PC-3 (cell line): ENCODE data around the gene PITRM1. TPM values are rescaled to one million over a fixed set of nuclear protein-coding genes. Genes with fewer than 3 reads are reported as not detected.

Experiments used
- ATAC-seq: fragments of 200-7000 bp; cut with Tn5 transposase; 2 replicates; pipeline ENCODE4 v1.9.1; 2020; ENCODE audit warnings: mild to moderate bottlenecking, moderate library complexity
- BruUV-seq: library from RNA; stranded (reverse); fragments of 400-500 nt; replicated peaks from 2 replicates; lab custom pipeline; 2021; lab: Mats Ljungman, UMichigan
- CTCF ChIA-PET: fragments of 300-600 bp; sonication (Branson Sonifier 250); formaldehyde crosslinking; loops from one replicate; lab custom pipeline; 2022; ENCODE audit warnings: antibody characterized with exemption; lab: Charles Lee
- POLR2A ChIA-PET: fragments of 300-600 bp; sonication (Branson Sonifier 250); formaldehyde crosslinking; loops from one replicate; lab custom pipeline; 2022; ENCODE audit warnings: antibody characterized with exemption; ENCODE audit not compliant: unreplicated experiment; lab: Charles Lee
- DNase-seq: peaks from one replicate; pipeline ENCODE4 v3.0.0-alpha.2; 2015
- H2AFZ ChIP-seq: fragments of 300-600 bp; sonication (generic); 2 replicates; pipeline ENCODE4 v1.6.0; 2016; ENCODE audit warnings: antibody characterized with exemption, low read length
- H3F3A ChIP-seq: fragments of 300-600 bp; sonication (generic); one replicate; pipeline ENCODE4 v1.6.0; 2017; ENCODE audit warnings: antibody characterized with exemption, low read length, control low read depth, mild to moderate bottlenecking; ENCODE audit not compliant: unreplicated experiment
- H3K27ac ChIP-seq: fragments of 300-600 bp; sonication (generic); 2 replicates; pipeline ENCODE4 v1.5.1; 2016; ENCODE audit warnings: mild to moderate bottlenecking, low read length
- H3K27me3 ChIP-seq: fragments of 300-600 bp; sonication (generic); 2 replicates; pipeline ENCODE4 v1.6.1; 2016; ENCODE audit warnings: low read length, mixed read lengths
- H3K36me3 ChIP-seq: fragments of 300-600 bp; sonication (generic); 2 replicates; pipeline ENCODE4 v1.6.1; 2016; ENCODE audit warnings: low read depth, mixed run types, low read length, mixed read lengths
- H3K4me1 ChIP-seq: fragments of 300-600 bp; sonication (generic); 2 replicates; pipeline ENCODE4 v1.5.1; 2016; ENCODE audit warnings: low read length; ENCODE audit not compliant: insufficient read depth
- H3K4me2 ChIP-seq: fragments of 300-600 bp; sonication (generic); 2 replicates; pipeline ENCODE4 v1.6.0; 2016; ENCODE audit warnings: low read length
- H3K4me3 ChIP-seq: fragments of 300-600 bp; sonication (generic); 2 replicates; pipeline ENCODE4 v1.5.1; 2016; ENCODE audit warnings: mild to moderate bottlenecking, low read length, mixed read lengths
- H3K79me2 ChIP-seq: fragments of 300-600 bp; sonication (generic); 2 replicates; pipeline ENCODE4 v1.6.1; 2017; ENCODE audit warnings: low read length, mixed read lengths
- H3K9ac ChIP-seq: fragments of 300-600 bp; sonication (generic); 2 replicates; pipeline ENCODE4 v1.6.0; 2016; ENCODE audit warnings: mild to moderate bottlenecking, low read length
- H3K9me2 ChIP-seq: fragments of 300-600 bp; sonication (generic); replicated peaks from 2 replicates; pipeline ENCODE4 v1.6.1; 2016; ENCODE audit warnings: mixed run types, low read length, mixed read lengths
- H3K9me3 ChIP-seq: fragments of 300-600 bp; sonication (generic); 2 replicates; pipeline ENCODE4 v1.6.1; 2016; ENCODE audit warnings: low read length, mixed read lengths
- H4K20me1 ChIP-seq: fragments of 300-600 bp; sonication (generic); 2 replicates; pipeline ENCODE4 v1.6.1; 2016; ENCODE audit warnings: low read length, mixed read lengths
- CTCF ChIP-seq: fragments of 300-600 bp; sonication (generic); conservative IDR thresholded peaks from 2 replicates; pipeline ENCODE4 v1.5.1; 2017; ENCODE audit warnings: antibody characterized with exemption, low read depth, mild to moderate bottlenecking, low read length
- EZH2 ChIP-seq: fragments of 300-600 bp; sonication (generic); IDR thresholded peaks from one replicate; pipeline ENCODE4 v1.6.1; 2017; ENCODE audit warnings: antibody characterized with exemption, mild to moderate bottlenecking, low read length; ENCODE audit not compliant: unreplicated experiment
- EZH2phosphoT487 ChIP-seq: fragments of 300-600 bp; sonication (generic); IDR thresholded peaks from 2 replicates; pipeline ENCODE4 v1.6.1; 2018; ENCODE audit warnings: mild to moderate bottlenecking, antibody characterized with exemption, low read length, borderline replicate concordance
- intact Hi-C: fragments of 100-400 bp; cut with micrococcal nuclease; formaldehyde crosslinking; loops from 2 replicates; pipeline ENCODE4 v1.9.0; 2023
- total RNA-seq: library from RNA; depleted of rRNA; stranded (reverse); fragments of >200 nt; gene quantifications from 2 replicates; pipeline ENCODE4 v1.2.3, GENCODE V29; 2014

The PITRM1 gene
- total RNA-seq, 1 experiment from 2014 or later: 73.2 TPM

- TF ChIP-seq CTCF: no peak
- no peak for TF ChIP-seq EZH2
- TF ChIP-seq EZH2phosphoT487: no peak
- ATAC-seq (no peak), DNase-seq (no peak)
- Histone ChIP-seq H4K20me1 (no peaks in the 10 kb centered on the region), H3K36me3 (no peaks in the 10 kb centered on the region; the same call in none of the 2 replicates), H3K79me2 (no peaks in the 10 kb centered on the region), H3K4me2 (no peak overlapping the region), H2AFZ (no peak overlapping the region), H3K9me3 (no peaks in the 10 kb centered on the region), H3K4me1 (no peaks in the 10 kb centered on the region), H3K27me3 (no peaks in the 10 kb centered on the region), H3K4me3 (no peak overlapping the region), H3K9me2 (no peaks in the 10 kb centered on the region), H3F3A (no peaks in the 10 kb centered on the region), H3K9ac (no peak overlapping the region), H3K27ac (no peak overlapping the region)
- POLR2A ChIA-PET: no interaction called here
- intact Hi-C loops: no loop called here
- no TSS peak for BruUV-seq
- CTCF ChIA-PET: no interaction called here
Observed at GRCh38 chr10:3108575-3109105, 63.9 kb downstream of the PITRM1 start.

- Histone ChIP-seq H3K27me3 (no peaks in the 10 kb centered on the region), H3F3A (no peaks in the 10 kb centered on the region), H3K36me3 (no peaks in the 10 kb centered on the region; the same call in none of the 2 replicates), H3K79me2 (no peaks in the 10 kb centered on the region), H3K4me3 (no peak overlapping the region), H4K20me1 (no peaks in the 10 kb centered on the region), H3K9me3 (no peaks in the 10 kb centered on the region), H3K9me2 (no peaks in the 10 kb centered on the region), H3K4me1 (no peaks in the 10 kb centered on the region), H3K9ac (no peak overlapping the region), H3K4me2 (no peak overlapping the region), H3K27ac (no peak overlapping the region), H2AFZ (no peak overlapping the region)
- no peak for DNase-seq
- TF ChIP-seq EZH2phosphoT487 (no peak), EZH2 (no peak), CTCF (no peak)
- ChIA-PET POLR2A (no interaction called here), CTCF (no interaction called here)
- intact Hi-C loops: no loop called here
- BruUV-seq: no TSS peak
- ATAC-seq: no peak
Observed at GRCh38 chr10:3108033-3108432, 64.5 kb downstream of the PITRM1 start.

GRCh38 chr10:3107426-3107961 lies 65.1 kb downstream of the PITRM1 start:
- H3K9me2 ChIP-seq: no peaks in the 10 kb centered on the region
- H2AFZ ChIP-seq: no peak overlapping the region
- no peaks in the 10 kb centered on the region for H3K4me1 ChIP-seq
- ChIA-PET CTCF (no interaction called here), POLR2A (no interaction called here)
- H3K36me3 ChIP-seq: no peaks in the 10 kb centered on the region; the same call in none of the 2 replicates
- H3F3A ChIP-seq: no peaks in the 10 kb centered on the region
- BruUV-seq: no TSS peak
- no peak overlapping the region for H3K4me2 ChIP-seq
- H3K4me3 ChIP-seq: no peak overlapping the region
- DNase-seq (no peak), ATAC-seq (no peak)
- H3K27me3 ChIP-seq: no peaks in the 10 kb centered on the region
- no peak overlapping the region for H3K27ac ChIP-seq
- intact Hi-C loops: no loop called here
- no peaks in the 10 kb centered on the region for H3K9me3 ChIP-seq
- H3K9ac ChIP-seq: no peak overlapping the region
- TF ChIP-seq EZH2 (no peak), CTCF (no peak), EZH2phosphoT487 (no peak)
- H4K20me1 ChIP-seq: no peaks in the 10 kb centered on the region
- H3K79me2 ChIP-seq: no peaks in the 10 kb centered on the region
